ENCODE measurements around the gene PDE1A.

- TF ChIP-seq, protein P1, sequence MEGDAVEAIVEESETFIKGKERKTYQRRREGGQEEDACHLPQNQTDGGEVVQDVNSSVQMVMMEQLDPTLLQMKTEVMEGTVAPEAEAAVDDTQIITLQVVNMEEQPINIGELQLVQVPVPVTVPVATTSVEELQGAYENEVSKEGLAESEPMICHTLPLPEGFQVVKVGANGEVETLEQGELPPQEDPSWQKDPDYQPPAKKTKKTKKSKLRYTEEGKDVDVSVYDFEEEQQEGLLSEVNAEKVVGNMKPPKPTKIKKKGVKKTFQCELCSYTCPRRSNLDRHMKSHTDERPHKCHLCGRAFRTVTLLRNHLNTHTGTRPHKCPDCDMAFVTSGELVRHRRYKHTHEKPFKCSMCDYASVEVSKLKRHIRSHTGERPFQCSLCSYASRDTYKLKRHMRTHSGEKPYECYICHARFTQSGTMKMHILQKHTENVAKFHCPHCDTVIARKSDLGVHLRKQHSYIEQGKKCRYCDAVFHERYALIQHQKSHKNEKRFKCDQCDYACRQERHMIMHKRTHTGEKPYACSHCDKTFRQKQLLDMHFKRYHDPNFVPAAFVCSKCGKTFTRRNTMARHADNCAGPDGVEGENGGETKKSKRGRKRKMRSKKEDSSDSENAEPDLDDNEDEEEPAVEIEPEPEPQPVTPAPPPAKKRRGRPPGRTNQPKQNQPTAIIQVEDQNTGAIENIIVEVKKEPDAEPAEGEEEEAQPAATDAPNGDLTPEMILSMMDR (IDR thresholded peaks at IDR 0.05): no peak
- TF ChIP-seq POLR2A (IDR thresholded peaks at IDR 0.05): no peak
Measured at GRCh38 chr2:182228741-182229140, 198.1 kb downstream of the PDE1A start.
